C4-2B (cell line): ENCODE results near the gene DKK3.

Experiments used
- CTCF ChIP-seq: fragments of 450-650 bp; conservative IDR thresholded peaks from 2 replicates; pipeline ENCODE4 v1.5.1; 2017; ENCODE audit warnings: mild to moderate bottlenecking
- ZFX ChIP-seq: fragments of 450-650 bp; IDR thresholded peaks from 2 replicates; pipeline ENCODE4 v1.6.1; 2017

- TF ChIP-seq CTCF (no peak), ZFX (no peak)
These were observed 43.2 kb downstream of the DKK3 start for GRCh38 chr11:11965192-11965591.
